HG02973 (cell line): ENCODE measurements around the gene SCFD1.
"Not testable (repeated sequence)": the region's sequence is repeated elsewhere in the genome, so short reads cannot be mapped to it uniquely, and the experiment has no call there.

Experiments used
- ATAC-seq: cut with Tn5 transposase; IDR thresholded peaks from one replicate; pipeline ENCODE4 v1.9.1; 2021; ENCODE audit warnings: moderate library complexity; ENCODE audit not compliant: unreplicated experiment

The SCFD1 gene

DNA sequence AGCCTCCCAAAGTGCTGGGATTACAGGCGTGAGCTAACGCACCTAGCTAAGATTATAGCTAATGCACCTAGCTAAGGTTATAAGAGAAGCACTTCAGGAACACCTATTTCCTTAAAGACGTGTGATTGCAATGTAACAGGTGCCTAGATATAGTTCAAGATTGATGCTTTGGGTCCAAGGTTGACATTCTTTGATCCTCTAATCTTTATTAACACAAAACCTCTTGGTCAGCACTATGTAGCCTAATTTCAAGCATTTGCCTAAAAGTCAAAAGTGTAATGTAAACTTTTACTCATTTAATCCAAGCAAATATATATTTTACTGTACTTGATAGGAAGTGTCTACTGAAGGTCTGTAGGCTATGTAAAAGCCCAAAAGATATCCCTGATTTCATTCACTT, 36.5 kb downstream of the SCFD1 start:
- ATAC-seq = no peak

- ATAC-seq = no peak
Observed at GRCh38 chr14:30669594-30669993, 47.5 kb downstream of the SCFD1 start.

DNA sequence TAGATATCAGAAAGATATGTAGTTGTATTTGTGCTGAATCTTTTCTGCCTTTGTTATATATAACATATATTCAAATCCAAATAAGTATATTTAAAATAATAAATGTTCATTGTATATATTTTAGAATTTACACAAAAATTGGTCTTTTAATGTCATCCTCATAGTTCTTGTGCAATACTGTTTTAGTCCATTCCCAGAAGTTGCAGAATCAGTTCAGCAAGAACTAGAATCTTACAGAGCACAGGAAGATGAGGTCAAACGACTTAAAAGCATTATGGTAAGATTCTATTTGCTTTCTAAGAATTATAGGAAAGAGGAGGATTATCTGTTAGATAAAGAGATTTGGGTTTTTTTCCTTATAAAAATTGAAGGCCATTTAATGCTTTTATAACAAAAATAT, 51.0 kb downstream of the SCFD1 start:
- ATAC-seq = no peak

GRCh38 chr14:30678926-30679431, 56.9 kb downstream of the SCFD1 start:
- no peak for ATAC-seq

DNA sequence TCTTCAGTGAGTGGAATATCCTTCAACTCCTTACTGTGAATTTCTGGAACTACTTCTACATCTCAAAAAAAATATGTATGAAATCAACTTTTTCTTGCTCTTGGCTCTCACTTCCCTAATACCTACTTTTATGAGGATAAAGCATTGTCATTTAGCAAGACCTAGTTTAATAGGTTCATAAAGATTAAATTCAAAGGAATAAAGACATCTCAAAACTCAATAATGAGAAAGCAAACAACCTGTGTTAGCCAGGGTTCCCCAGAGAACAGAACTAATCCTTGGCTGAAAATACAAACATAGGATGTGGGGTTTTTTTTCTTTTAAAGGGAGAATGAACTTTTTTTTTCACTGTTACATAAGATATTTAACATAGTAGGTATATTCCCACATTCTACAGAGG, 57.9 kb downstream of the SCFD1 start:
- no peak for ATAC-seq

GRCh38 chr14:30680776-30681175, 58.7 kb downstream of the SCFD1 start:
- not testable (repeated sequence) for ATAC-seq

- ATAC-seq = no peak
Observed at GRCh38 chr14:30681752-30682355, 59.7 kb downstream of the SCFD1 start.

DNA sequence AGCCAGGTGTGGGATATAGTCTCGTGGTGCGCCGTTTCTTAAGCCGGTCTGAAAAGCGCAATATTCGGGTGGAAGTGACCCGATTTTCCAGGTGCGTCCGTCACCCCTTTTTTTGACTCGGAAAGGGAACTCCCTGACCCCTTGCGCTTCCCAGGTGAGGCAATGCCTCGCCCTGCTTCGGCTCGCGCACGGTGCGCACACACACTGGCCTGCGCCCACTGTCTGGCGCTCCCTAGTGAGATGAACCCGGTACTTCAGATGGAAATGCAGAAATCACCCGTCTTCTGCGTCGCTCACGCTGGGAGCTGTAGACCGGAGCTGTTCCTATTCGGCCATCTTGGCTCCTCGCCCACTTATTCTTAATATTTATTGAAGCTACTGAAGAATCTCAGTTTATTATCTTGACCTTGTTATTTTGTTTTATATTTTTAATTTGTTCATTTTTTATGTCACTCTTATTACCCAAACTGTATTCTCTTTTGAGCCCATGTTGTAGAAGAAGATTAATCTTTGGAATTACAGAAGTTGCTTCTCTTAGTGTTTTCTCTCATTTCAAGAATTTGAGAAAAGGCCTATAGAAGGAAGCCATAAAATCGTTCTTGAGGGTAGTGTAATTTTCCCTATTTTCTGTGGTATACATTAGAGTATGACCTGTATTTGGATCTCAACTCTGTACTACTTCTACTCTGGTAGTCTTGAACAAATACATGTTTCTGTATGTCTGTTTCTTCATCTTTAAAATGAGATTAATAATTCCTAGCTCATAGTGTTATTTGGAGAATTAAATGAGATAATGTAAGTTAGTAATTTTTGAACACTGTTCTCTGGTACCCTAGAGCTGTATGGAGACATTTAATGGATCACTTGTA, 68.6 kb downstream of the SCFD1 start:
- ATAC-seq = not testable (repeated sequence)

DNA sequence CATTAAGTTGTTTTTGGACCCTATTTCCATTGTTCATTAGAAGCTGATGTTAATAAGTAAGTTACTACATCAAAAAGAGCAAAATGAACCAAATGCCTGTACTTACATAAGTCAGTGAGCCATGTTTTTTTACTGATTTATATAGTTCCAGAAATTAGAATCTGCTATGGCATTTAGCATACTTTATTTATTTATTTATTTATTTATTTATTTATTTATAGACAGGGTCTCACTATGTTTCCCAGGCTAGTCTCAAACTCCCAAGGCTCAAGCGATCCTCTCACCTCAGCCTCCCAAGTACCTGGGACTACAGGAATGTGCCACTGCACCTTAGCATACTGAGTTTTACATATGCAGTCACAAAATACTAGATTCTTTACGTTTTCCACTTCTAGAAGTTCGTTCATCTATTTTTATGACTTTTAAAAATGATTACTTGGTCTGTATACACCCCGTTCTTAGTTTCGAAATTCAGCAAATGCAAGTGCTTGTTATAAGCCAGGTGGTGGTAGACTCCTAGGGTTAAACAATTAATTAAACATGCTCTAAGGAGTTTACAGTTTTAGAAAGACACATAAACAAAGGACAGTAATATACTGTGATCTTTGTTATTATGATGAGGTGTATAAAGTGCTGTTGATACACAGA, 69.8 kb downstream of the SCFD1 start:
- no peak for ATAC-seq

DNA sequence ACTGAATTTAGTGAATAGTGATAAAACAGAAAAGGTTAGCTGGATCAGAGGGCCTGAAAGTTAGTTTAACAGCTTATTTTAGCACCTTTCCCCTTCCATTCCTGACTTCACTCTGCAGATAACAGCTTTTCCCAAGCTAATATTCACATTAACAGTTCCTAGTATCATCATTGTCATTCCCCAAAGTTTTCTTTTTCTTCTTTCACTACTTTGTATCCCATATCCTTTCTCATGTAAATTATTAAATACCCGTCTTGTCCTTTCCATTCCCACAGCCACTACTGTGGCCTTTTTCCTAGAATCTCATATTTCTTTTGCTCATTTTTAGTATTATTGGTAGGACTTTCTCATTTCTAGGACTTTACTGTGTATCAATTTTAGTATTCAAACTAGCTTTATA, 70.5 kb downstream of the SCFD1 start:
- ATAC-seq = no peak

- no peak for ATAC-seq
Observed at GRCh38 chr14:30698463-30698862, 76.3 kb downstream of the SCFD1 start.

GRCh38 chr14:30706704-30707103, 84.6 kb downstream of the SCFD1 start:
- no peak for ATAC-seq

- ATAC-seq = no peak
Observed at GRCh38 chr14:30708157-30708556, 86.0 kb downstream of the SCFD1 start.

GRCh38 chr14:30709201-30709600, 87.1 kb downstream of the SCFD1 start:
- no peak for ATAC-seq

DNA sequence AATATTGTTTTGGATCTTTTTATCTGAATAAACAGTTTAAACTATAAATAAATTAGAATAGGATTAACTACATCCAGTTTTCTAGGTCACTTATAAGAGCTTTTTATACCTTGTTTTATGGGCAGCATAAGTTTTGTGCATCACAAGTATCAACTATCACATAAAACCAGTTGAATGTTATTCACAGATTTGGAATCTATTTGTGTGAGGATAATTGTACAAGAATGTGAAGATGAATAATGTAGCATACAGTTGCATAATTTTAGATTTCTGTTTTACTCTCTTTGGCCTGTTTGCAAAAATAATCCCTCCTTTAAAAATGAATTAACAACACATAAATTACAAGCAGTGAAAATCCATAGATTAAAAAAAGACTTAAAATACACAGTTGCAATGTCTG, 88.8 kb downstream of the SCFD1 start:
- no peak for ATAC-seq

GRCh38 chr14:30719137-30719536, 97.0 kb downstream of the SCFD1 start:
- ATAC-seq = no peak

DNA sequence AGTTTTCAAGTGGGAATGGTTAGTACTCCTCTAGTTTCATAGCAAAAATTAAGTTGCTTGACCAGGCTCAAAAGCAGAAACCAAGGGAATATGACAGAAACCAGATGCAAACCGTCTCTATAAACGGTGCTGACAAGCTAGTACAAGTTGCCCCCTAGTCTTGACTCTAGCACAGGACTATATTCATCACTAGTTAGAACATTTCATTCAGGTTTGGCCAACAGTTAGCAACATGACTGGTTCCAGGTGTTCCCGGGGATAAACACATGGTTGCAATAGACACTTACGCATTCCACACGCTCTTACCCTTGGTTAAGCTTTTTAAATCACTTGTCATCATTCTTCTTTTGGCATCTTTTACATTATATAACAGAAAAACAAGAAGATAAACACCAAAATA, 103.6 kb downstream of the SCFD1 start:
- no peak for ATAC-seq

DNA sequence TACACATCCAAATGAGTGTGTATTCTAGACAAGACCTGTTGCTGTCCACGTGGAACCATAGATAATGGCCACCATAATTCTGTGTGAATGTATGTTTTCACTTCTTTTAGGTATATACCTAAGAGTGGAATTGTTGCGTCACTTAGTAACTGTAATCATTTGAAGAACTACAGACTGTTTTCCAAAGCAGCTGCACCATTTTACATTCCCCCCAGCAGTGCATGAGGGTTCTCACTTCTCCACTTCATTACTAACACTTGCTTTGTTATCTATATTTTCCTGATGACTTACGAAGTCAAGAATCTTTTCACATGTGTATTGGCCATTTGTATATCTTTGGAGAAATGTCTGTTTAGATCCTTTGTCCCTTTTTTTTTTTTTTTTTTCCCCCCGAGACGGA, 106.4 kb downstream of the SCFD1 start:
- no peak for ATAC-seq

DNA sequence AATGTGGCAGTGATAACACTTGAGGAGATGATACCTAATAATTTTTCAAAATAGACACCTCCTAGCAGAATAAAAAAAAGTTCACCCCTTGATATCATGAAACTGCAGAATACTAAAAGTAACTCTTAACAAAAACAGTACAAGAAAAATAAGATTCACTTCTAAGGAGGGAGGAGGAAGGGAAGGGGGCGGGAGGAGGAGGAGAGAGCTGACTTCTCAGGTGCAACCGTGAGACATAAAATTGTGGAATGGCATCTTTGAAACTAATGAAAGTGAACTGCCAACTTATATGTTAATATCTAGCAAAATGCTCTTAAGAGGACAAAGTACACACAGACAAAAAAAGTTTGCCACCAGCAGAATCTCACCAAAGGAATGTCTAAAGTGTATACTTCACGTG, 115.8 kb downstream of the SCFD1 start:
- no peak for ATAC-seq

DNA sequence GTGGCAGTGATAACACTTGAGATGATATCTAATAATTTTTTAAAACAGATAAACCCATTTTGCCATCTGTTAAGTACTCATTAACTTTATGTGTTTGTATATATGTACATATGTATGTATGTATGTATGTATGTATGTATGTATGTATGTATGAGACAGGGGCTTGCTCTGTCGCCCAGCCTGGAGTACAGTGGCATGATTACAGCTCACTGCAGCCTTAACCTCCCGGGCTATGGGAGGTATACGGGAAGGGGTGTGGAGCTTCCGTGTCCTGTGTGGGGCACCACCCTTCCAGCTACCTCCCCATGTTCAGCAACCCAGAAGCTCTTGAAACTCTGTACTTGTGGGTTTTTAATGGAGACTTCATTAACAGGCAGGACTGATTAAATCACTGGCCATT, 116.9 kb downstream of the SCFD1 start:
- ATAC-seq = no peak

GRCh38 chr14:30748343-30748742, 126.2 kb downstream of the SCFD1 start:
- no peak for ATAC-seq
